GM12878 (cell line): ENCODE results near the gene PAX5. TPM values are rescaled to one million over a fixed set of nuclear protein-coding genes. Genes with fewer than 3 reads are reported as not detected.

ENCODE experiments used
- ATAC-seq: fragments of 200-7000 bp; cut with Tn5 transposase; 3 replicates; pipeline ENCODE4 v1.9.1; 2020; ENCODE audit warnings: mild to moderate bottlenecking, moderate library complexity
- BruUV-seq: library from RNA; stranded (reverse); fragments of 400-500 nt; replicated peaks from 2 replicates; lab custom pipeline; 2021; lab: Mats Ljungman, UMichigan
- CTCF ChIA-PET: fragments of 300-600 bp; sonication (Branson Sonifier 250); formaldehyde crosslinking; extraction: SDS; loops from one replicate; lab custom pipeline; 2021; ENCODE audit warnings: inconsistent platforms; lab: Yijun Ruan, JAX
- POLR2A ChIA-PET: fragments of 350-600 bp; formaldehyde crosslinking; extraction: SDS; loops from one replicate; lab custom pipeline; 2021; ENCODE audit warnings: inconsistent platforms; lab: Charles Lee
- RAD21 ChIA-PET: fragments of 300-600 bp; sonication (Branson Sonifier 250); formaldehyde crosslinking; loops from one replicate; lab custom pipeline; 2023; ENCODE audit warnings: antibody characterized with exemption; ENCODE audit not compliant: unreplicated experiment; lab: Charles Lee
- SMC1A ChIA-PET: fragments of 300-600 bp; sonication (Branson Sonifier 250); formaldehyde crosslinking; loops from one replicate; lab custom pipeline; 2023; ENCODE audit not compliant: unreplicated experiment, uncharacterized antibody; lab: Charles Lee
- DNase-seq: peaks from one replicate; pipeline ENCODE4 v3.0.0-alpha.2; 2011; ENCODE audit warnings: low read depth, low spot score
- FAIRE-seq: peaks from 3 replicates; lab custom pipeline; 2011; peaks lifted over from hg19 to GRCh38; lab: Jason Lieb, UNC
- H2AFZ ChIP-seq: 2 replicates; pipeline ENCODE4 v1.6.0; 2011; ENCODE audit warnings: low read depth, low read length, control low read depth; ENCODE audit not compliant: control insufficient read depth
- H3K27ac ChIP-seq: 2 replicates; pipeline ENCODE4 v1.5.1; 2011; ENCODE audit warnings: control low read depth; ENCODE audit not compliant: control insufficient read depth, insufficient read depth
- H3K27me3 ChIP-seq, 2 experiments: replicated peaks in 1 of 2; 2 replicates each; pipeline versions ENCODE4 v1.6.0 to v1.6.1; 2011; ENCODE audit warnings: low read length in 1 of 2; ENCODE audit not compliant: control insufficient read depth in 2 of 2, insufficient read depth in 2 of 2
- H3K36me3 ChIP-seq, 2 experiments: 2 replicates each; pipeline ENCODE4 v1.5.1; 2011; ENCODE audit warnings: low read length in 1 of 2; ENCODE audit not compliant: control insufficient read depth in 2 of 2, insufficient read depth in 2 of 2
- H3K4me1 ChIP-seq: 2 replicates; pipeline ENCODE4 v1.6.1; 2011; ENCODE audit warnings: mild to moderate bottlenecking, low read length, moderate library complexity, mixed read lengths; ENCODE audit not compliant: control insufficient read depth, insufficient read depth
- H3K4me2 ChIP-seq: 2 replicates; pipeline ENCODE4 v1.6.0; 2011; ENCODE audit warnings: control low read depth; ENCODE audit not compliant: control insufficient read depth, insufficient read depth
- H3K4me3 ChIP-seq: fragments of 200-600 bp; sonication (generic); 2 replicates; pipeline ENCODE4 v1.5.1; 2016
- H3K79me2 ChIP-seq: 2 replicates; pipeline ENCODE4 v1.6.0; 2011; ENCODE audit warnings: low read length; ENCODE audit not compliant: control insufficient read depth, insufficient read depth
- H3K9ac ChIP-seq: 2 replicates; pipeline ENCODE4 v1.8.0; 2011; ENCODE audit warnings: low read length, control low read depth, mixed read lengths; ENCODE audit not compliant: control insufficient read depth, insufficient read depth
- H3K9me3 ChIP-seq: replicated peaks from 3 replicates; pipeline ENCODE4 v1.5.1; 2011; ENCODE audit warnings: mild to moderate bottlenecking, low read length; ENCODE audit not compliant: control insufficient read depth, insufficient read depth
- H4K20me1 ChIP-seq: 2 replicates; pipeline ENCODE4 v1.6.0; 2011; ENCODE audit not compliant: control insufficient read depth, insufficient read depth
- CHD1 ChIP-seq: IDR thresholded peaks from 2 replicates; pipeline ENCODE4 v1.6.1; 2012; ENCODE audit warnings: low read depth, low read length, improper control_type of control experiment
- CUX1 ChIP-seq: IDR thresholded peaks from 2 replicates; pipeline ENCODE4 v1.6.1; 2012; ENCODE audit warnings: improper control_type of control experiment, low read depth, low read length; ENCODE audit not compliant: insufficient replicate concordance
- GATAD2B ChIP-seq: fragments of 450-650 bp; conservative IDR thresholded peaks from 2 replicates; pipeline ENCODE4 v1.6.1; 2017; ENCODE audit warnings: low read depth, mild to moderate bottlenecking, moderate library complexity
- MYB ChIP-seq: fragments of 150-350 bp; IDR thresholded peaks from 2 replicates; pipeline ENCODE4 v1.6.1; 2014; ENCODE audit warnings: mild to moderate bottlenecking, low read depth, low read length, borderline replicate concordance
- RELB ChIP-seq: fragments of 450-650 bp; IDR thresholded peaks from 2 replicates; pipeline ENCODE4 v1.6.1; 2017; ENCODE audit warnings: low read depth, mild to moderate bottlenecking, moderate library complexity
- WGBS: methylation state at CpG from one replicate; pipeline ENCODE4 v1.1.6; 2016; ENCODE audit warnings: low lambda C conversion rate; ENCODE audit not compliant: insufficient replicate concordance, insufficient coverage; ENCODE audit errors: missing lambda C conversion rate; 5-methylcytosine and 5-hydroxymethylcytosine counted together
- in situ Hi-C: fragments of 300-500 bp; cut with MboI; formaldehyde crosslinking; loops from 9 replicates; pipeline ENCODE4 v1.14.3; 2018; ENCODE audit warnings: mixed read lengths
- intact Hi-C: fragments of 100-400 bp; cut with micrococcal nuclease; formaldehyde crosslinking; loops from one replicate; pipeline ENCODE4 v1.14.2; 2022; ENCODE audit not compliant: unreplicated experiment
- polyA plus RNA-seq, 11 experiments: library from polyadenylated mRNA; depleted of rRNA in 4 of 11; unstranded in 6 of 11; stranded (reverse) in 5 of 11; fragments of >200 nt; fragmentation: Nextera tagmentation in 4 of 11; fragmentation: Illumina TruSeq in 1 of 11; extraction: Ambion mirVana in 4 of 11; extraction: Trizol in 1 of 11; gene quantifications; 1 replicate in 1 of 11; 2 replicates in 10 of 11; pipeline versions ENCODE4 v1.2.1 to v1.2.3, GENCODE V29; 2011 to 2016; ENCODE audit warnings: inconsistent platforms in 2 of 11, missing spikeins in 2 of 11, low read depth in 1 of 11
- total RNA-seq, 4 experiments: library from RNA; depleted of rRNA in 3 of 4; stranded (reverse); fragments of >200 nt in 3 of 4; fragmentation: Illumina TruSeq in 1 of 4; extraction: Trizol in 1 of 4; gene quantifications; 2 replicates each; pipeline versions ENCODE4 v1.2.1 to v1.2.3, GENCODE V29; 2013 to 2021

Gene PAX5
- total and polyA plus RNA-seq, 10 of the 15 experiments (the other 5 are each of a cell fraction or from before 2014, with no cell fraction given) = 2.2 to 123 (median 31.9) TPM

- intact Hi-C loops (no loop called here), in situ Hi-C loops (no loop called here)
- Histone ChIP-seq H3K9ac (no peak overlapping the region), H3K4me3 (no peak overlapping the region), H3K4me1 (no peaks in the 10 kb centered on the region), H3K36me3 (peaks cover 27 to 33% of the 10 kb centered on the region in 2 experiments), H3K27ac (no peak overlapping the region), H2AFZ (no peak overlapping the region), H3K79me2 (peaks cover 26% of the 10 kb centered on the region), H3K27me3 (no peaks in the 10 kb centered on the region), H3K9me3 (no peaks in the 10 kb centered on the region), H3K4me2 (no peak overlapping the region), H4K20me1 (no peaks in the 10 kb centered on the region)
- CTCF ChIA-PET = interaction anchor here (0.6 to 1.4 kb wide), 8 partner anchors 8 to 97 kb away, joined by 3 to 4 read pairs (median 3); no protein-coding TSS in a partner anchor
- FAIRE-seq (no peak), DNase-seq (no peak), ATAC-seq (no peak)
- SMC1A ChIA-PET = interaction anchor here (1.6 kb wide), 1 partner anchor 9 kb away, joined by 4 read pairs; no protein-coding TSS in a partner anchor
- RAD21 ChIA-PET = no interaction called here
- TF ChIP-seq MYB (no peak), CUX1 (no peak), RELB (no peak), GATAD2B (no peak), CHD1 (no peak)
- no TSS peak for BruUV-seq
- POLR2A ChIA-PET = no interaction called here
- WGBS = 96% methylated on average over 9 of the region's 9 CpGs
Measured at GRCh38 chr9:36970007-36970888, 63.8 kb downstream of the PAX5 start.
